HG03060 (cell line): ENCODE measurements around the gene KHK.
"Not testable (repeated sequence)": the region's sequence is repeated elsewhere in the genome, so short reads cannot be mapped to it uniquely, and the experiment has no call there.

Source experiments
- ATAC-seq: cut with Tn5 transposase; IDR thresholded peaks from one replicate; pipeline ENCODE4 v1.9.1; 2021; ENCODE audit warnings: low read depth, moderate number of reproducible peaks; ENCODE audit not compliant: unreplicated experiment

Gene KHK

DNA sequence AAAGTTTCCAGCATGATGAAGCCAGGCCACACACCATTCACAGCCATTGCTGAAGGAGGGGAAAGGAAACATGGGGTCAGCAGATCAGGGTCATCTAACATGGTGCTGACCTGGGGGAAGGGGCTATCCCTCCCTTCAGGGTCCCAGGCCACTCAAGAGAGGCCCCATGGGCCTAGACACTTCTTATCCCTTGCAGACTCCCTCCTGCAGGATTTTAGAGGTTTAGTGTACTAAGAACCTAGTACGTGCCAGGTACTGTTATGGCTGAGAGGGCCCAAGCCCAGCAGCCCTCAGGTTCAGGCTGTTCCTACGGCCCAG, 8.8 kb downstream of the KHK start:
- no peak for ATAC-seq

DNA sequence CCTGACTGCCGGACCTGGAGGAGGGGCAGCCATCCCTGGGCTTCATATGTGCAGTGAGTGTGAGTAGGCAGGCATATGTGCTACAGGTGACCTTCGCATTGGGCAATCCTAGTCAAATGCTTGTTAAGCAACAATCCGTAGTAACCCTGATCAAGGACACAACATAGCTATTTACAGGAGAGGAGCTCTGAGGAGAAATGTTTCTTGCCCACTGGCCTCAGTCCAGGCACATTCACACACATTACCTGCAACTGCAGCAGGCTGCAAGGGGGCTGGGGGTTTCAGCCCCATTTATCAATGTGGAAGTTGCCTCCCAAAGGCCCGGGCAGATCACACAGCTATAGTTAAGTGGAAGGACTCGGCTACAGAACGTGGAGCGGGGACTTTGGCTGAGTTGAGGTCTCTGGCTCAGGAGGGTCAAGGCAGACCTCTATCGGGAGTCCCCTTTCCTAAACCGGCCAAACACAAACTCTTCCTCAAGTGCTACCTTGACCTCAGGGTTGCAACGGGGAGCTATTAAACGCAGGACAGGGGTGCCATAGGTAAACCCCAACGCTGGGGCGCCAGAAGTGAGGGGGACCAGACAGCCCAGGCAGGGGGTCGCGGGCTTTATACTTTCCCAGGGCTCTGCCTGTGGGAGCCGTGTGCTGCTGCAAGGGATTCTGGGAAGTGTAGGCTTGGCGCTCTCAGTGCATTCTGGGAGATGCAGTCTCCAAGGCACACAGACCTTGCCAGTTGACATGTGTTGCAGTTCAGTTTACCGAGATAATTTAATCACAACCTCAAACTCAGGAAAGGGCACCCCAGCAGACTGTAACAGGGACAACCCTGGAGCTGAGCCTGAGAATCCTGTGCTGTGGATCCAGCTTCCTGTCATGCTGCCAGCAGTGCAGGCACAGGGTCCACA, 9.4 kb downstream of the KHK start:
- no peak for ATAC-seq

DNA sequence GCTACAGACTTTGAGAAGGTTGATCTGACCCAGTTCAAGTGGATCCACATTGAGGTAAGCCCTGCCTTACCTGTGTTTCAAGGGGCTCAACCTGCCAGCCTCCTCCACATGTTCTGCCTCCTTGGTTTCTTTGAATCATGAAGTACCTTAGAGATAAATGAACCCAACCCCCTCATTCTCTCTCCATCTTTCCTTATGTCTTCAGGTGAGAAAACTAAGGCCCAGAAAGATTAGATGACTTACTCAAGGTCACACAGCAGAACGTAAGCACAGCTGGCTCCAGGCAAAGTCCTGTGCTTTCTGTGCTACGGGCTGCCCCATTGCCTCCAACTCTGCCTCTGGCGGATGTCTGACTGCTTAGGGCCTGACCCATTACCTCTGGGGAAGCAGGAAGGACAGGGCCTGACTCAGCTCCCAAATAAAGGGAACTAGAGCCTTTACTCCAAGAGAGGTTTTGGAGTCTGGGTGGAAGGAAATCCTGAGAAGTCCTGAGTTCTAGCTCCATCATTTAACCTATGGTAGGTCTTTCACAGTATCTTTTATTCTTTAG, 10.3 kb downstream of the KHK start:
- ATAC-seq = no peak

DNA sequence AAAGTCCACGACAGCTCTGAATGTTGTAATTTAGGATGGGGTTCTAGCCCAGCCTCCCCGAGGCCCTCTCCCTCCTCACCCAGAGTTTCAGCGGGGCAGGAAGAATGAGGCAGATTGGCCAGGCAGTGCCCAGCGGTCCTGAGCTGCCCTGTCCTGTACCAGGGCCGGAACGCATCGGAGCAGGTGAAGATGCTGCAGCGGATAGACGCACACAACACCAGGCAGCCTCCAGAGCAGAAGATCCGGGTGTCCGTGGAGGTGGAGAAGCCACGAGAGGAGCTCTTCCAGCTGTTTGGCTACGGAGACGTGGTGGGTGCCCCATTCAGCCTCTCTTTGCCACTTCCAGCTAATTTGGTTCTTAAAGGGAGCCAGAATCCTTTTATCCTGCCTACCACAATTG, 10.8 kb downstream of the KHK start:
- ATAC-seq = no peak

DNA sequence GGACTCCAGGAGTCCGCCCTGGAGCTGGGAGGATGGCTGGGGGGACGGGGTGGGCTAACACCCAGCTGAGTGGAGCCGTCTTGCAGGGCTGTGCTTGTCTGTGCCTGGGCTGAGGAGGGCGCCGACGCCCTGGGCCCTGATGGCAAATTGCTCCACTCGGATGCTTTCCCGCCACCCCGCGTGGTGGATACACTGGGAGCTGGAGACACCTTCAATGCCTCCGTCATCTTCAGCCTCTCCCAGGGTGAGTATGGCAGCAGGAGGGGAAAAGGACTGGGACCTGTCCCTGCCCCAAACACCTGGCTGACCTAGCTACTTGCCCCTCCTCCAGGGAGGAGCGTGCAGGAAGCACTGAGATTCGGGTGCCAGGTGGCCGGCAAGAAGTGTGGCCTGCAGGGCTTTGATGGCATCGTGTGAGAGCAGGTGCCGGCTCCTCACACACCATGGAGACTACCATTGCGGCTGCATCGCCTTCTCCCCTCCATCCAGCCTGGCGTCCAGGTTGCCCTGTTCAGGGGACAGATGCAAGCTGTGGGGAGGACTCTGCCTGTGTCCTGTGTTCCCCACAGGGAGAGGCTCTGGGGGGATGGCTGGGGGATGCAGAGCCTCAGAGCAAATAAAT, 12.9 kb downstream of the KHK start:
- no peak for ATAC-seq

DNA sequence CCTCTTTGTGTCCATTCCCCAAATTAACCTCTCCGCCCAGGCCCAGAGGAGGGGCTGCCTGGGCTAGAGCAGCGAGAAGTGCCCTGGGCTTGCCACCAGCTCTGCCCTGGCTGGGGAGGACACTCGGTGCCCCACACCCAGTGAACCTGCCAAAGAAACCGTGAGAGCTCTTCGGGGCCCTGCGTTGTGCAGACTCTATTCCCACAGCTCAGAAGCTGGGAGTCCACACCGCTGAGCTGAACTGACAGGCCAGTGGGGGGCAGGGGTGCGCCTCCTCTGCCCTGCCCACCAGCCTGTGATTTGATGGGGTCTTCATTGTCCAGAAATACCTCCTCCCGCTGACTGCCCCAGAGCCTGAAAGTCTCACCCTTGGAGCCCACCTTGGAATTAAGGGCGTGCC, 13.5 kb downstream of the KHK start:
- ATAC-seq = no peak

DNA sequence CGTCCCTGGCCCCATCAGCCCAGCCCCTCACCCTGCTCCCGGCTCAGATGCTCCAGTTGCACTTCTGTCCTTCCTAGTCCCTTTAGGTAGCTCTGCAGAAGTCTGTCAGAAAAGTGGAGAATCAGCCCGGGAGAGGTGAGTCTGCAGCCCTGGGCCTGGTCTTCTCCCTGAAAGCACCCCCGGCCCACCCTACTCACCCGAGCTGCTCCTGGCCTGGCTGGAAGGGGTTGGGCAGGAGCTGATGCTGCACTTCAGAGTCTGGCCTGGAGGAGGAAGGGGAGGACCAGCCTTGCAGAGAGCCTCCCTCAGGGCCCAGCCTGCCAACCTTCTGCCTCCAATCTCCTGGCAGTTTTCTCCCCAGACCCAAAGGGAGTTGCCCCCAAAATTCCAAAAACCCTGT, 15.8 kb downstream of the KHK start:
- no peak for ATAC-seq

DNA sequence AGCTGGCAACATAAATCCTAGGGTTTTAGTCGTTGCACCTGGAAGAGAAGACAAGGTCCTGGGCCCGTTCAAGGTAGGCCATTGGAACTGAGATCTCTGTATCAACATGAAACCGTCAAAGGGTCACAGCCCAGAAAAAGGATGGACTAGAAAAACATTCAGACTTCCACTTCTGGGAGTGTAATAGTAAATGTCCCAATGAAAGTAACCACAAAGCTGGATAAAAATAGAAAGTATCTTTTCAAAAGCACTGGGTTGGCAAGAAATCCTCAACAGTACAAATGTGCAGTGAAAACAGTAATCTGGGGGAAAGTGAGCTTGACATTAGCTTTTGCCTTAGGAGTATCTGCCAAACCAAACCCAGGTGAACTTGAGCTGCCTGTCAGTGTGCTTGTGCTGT, 19.4 kb downstream of the KHK start:
- ATAC-seq = no peak

DNA sequence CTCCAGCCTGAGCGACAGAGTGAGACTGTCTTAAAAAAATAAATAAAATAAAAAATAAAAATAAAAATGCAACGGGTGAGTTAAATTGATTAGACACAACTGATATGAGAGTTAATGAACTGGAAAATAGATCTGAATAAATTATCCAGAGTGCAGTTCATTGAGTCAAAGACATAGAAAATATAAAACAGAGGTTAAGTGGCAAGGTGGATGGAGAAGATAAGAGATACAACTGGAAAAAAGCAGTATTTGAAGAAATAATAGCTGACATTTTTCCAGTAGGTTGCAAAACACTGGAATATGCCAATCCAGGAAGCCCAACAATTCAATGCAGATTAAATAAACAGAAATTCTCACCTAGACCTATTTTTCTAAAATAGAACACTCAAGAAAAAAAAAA, 21.6 kb downstream of the KHK start:
- ATAC-seq = no peak

DNA sequence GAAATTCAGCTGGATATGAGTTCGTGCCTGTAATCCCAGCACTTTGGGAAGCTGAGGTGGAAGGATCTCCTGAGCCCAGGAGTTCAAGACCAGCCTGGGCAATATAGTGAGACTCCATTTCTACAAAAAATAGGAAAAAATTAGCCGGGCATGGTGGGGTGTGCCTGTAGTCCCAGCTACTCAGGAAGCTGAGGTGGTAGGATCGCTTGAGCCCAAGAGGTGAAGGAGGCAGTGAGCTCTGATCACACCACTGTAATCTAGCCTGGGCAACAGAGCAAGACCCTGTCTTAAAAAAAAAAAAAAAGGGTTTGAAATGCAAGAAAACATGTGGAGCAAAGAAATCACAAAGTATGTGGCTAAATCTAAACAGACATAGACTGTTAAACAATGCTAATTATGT, 22.5 kb downstream of the KHK start:
- ATAC-seq = no peak

DNA sequence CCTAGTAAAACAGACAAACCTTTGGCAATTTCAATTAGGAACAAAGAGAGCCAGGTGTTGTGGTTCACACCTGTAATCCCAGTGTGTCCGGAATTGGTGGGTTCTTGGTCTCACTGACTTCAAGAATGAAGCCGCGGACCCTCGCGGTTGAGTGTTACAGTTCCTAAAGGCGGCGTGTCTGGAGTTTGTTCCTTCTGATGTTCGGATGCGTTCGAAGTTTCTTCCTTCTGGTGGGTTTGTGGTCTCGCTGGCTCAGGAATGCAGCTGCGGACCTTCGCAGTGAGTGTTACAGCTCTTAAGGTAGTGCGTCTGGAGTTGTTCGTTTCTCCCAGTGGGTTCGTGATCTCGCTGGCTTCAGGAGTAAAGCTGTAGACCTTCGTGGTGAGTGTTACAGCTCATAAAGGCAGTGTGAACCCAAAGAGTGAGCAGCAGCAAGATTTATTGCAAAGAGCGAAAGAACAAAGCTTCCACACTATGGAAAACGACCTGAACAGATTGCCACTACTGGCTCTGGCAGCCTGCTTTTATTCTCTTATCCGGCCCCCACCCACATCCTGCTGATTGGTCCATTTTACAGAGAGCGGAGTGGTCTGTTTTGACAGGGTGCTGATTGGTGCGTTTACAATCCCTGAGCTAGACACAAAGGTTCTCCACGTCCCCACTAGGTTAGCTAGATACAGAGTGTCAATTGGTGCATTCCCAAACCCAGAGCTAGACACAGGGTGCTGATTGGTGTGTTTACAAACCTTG, 24.2 kb downstream of the KHK start:
- ATAC-seq = not testable (repeated sequence)

DNA sequence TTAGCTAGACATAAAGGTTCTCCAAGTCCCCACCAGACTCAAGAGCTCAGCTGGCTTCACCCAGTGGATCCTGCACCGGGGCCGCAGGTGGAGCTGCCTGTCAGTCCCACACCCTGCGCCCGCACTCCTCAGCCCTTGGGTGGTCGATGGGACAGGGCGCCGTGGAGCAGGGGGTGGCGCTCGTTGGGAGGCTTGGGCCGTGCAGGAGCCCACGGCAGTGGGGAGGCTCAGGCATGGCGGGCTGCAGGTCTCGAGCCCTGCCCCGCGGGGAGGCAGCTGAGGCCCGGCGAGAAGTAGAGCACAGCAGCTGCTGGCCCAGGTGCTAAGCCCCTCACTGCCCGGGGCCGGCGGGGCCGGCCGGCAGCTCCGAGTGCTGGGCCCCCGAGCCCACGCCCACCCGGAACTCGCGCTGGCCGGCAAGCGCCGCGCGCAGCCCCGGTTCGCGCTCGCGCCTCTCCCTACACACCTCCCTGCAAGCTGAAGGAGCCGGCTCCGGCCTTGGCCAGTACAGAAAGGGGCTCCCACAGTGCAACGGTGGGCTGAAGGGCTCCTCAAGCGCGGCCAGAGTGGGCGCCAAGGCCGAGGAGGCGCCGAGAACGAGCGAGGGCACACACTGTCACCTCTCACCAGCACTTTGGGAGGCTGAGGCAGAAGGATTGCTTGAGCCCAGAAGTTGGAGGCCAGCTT, 25.0 kb downstream of the KHK start:
- not testable (repeated sequence) for ATAC-seq

DNA sequence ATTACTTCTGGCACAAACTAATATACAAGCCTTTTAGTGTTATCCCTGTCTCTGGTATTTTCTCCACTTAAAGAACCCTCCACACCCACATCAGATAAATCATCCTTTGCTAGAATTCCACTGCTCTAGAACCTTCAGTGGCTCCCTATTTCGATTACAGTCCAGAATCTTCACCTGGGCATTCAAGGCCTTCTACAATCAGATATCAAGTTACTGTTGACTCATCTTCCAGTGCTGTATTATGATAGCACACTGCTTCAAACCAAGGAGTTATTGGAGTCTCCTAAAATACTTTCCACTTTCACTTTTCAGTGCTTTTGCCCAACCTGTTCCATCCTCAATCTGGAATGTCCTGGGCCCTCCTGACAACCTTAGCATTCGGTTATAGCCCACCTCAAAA, 28.9 kb downstream of the KHK start:
- ATAC-seq = no peak

DNA sequence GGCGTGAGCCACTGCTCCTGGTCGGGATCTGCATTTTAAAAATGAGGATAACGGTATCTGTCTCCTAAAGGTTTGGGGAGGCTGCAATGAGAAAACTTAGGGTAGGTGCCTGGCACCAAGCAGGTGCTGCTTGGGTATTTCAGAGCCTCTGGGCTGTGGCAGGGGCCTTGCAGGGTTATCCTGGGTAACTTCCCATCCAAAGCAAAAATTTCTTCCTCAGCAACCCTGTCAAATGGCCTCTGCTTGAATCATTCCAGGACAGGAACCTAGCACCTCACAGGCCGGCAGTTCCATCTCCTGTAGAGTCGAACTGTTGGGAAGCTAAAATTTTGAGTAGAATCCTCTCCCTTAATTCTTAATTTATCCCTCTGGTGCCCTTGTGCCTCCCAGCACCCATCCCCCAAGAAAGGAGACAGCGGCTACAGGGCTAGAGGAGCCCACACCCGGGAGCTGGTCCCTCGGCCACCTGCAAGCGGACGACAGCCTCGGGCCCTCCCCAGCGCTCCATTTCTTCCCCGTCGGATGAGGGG, 31.5 kb downstream of the KHK start:
- no peak for ATAC-seq

DNA sequence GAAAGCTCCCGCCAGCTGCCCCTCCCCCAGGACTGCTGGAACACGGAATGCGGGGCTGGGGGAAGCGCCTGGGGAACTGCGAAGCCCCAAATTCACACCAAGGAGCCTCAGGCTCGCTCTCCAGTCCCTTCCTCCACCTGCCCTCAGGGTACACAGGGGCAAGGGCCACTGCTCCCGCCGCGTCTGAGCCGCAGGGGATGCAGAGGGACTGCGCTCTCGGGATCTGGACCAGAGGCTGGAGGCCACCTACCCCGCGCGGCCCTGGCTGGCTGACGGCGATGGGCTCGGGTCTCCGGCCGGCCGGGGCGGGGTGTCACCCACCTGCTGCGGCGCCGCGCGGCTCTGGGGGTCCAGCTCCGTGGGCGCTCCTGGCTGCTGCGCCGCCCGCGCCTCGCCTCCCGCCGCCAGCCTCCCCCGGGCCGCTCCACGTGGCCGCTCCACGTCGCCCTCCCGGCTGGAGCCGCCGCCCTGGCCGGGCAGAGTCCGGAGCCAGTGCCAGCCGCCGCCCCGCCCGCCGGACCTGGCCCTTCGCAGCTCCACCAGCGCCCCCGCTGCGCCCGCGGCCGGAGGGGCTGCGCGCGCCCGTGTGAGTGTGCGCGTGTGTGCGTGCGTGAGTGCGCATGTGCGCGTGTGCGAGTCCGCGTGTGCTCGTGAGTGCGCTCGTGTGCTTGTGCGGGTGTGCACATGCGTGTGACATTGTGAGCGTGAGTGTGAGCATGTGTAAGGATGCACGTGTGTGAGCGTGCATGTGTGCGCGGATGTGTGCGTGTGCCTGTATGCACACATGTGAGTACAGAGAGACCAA, 32.2 kb downstream of the KHK start, which contains the start of gene CGREF1:
Gene CGREF1 (minus strand): TSS at position 604 of the 805 bp plus-strand sequence. CDS start 14,762 bp downstream, outside the sequence.
- ATAC-seq = no peak

DNA sequence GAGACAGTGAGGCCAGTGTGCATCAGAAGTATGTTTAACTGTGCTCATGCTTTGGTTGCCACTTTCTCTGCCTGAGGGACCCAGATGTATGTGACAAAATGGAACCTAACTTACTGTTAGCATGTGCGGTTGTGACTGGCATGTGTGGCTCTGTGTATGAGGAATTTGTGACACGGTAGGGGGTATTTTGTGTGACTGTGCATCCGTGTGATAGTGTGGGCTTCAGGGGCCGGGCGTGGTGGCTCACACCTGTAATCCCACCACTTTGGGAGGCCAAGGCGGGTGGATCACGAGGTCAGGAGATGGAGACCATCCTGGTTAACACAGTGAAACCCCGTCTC, 32.7 kb downstream of the KHK start:
- ATAC-seq = not testable (repeated sequence)

DNA sequence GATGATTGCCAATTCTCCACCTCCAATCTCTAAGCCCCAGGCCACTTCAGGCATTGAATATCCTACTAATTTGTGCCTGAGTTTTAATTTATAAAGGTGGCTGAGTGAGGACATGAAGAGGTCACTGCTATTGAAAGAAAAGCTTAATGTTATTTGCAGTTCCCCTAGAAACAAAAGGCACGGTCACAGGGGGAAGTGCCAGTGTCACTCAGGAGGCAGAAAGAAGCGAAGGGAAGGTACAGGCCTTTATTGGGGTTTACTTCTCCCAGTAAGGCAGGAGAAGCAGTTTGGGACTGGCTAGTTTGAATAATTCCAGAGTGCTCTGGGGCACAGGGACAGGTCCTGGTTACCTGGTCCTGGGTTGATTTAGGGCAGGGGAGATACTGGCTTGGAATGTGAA, 35.3 kb downstream of the KHK start:
- ATAC-seq = no peak

DNA sequence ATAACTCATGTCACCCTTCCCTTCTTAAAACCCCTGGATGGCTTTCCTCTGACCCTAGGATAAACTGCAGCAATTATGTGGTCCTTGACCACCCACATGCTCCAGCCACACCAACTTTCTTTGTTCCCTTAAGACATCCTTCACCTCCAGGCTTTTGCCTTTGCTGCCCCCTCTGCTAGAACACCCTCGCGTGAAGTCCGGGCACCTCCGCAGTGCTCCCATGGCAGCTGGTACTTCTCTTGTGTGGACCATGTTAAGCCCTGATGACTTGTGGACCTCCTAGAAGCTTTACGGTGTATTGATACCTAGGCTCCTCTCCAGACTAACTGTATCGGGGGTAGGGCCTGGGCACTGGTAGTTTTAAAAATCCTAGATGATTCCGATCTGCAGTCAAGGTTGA, 36.2 kb downstream of the KHK start:
- no peak for ATAC-seq

DNA sequence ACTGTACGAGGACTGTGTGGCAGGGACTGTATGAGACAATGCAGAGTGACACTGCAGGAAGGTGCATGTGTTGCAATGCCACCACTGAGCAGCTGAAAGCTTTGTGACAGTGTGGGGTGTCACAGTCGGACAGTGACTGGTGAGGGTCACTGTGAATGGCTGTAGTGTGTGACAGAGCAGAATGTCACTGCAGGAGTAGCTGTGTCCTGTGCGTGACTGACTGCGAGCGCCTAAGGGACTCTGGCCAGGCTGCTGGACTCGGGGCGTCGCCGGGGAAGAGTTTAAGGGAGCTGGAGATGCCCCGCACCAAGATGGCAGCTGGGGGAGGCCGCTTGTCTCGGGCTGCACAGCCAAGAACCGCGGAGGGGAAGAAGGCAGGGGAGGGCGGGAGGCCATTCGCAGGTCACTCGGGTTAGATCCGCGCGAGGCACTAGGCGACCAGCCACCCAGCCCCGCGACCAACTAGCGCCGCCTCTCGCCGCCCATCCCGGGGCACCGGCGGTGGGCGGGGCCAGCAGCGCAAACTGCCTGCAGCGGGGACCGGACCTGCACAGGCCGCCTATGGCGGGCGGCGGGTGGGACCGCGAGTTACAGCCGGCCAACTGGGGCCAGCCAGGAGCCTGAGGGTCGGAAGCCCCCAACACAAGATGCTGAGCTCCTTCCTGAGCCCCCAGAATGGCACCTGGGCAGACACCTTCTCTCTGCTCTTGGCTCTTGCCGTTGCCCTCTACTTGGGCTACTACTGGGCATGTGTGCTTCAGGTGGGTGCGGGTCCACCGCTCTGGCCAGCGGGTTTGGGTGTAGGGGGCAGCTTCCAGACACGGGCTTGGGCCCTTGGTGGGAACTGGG, 37.0 kb downstream of the KHK start, which contains the start of gene ABHD1:
Gene ABHD1 (plus strand): TSS at position 514 of the 849 bp plus-strand sequence. CDS start 134 bp downstream, at position 648.
- no peak for ATAC-seq
